ENCODE results near the gene TMEM14A.
A peak's percentile ranks its signal among the peaks of the same experiment; 100 is the strongest.
"Not testable (repeated sequence)": the region's sequence is repeated elsewhere in the genome, so short reads cannot be mapped to it uniquely, and the experiment has no call there.

Gene TMEM14A

GRCh38 chr6:52670502-52671409 is at the start of gene TMEM14A:
Gene TMEM14A, plus strand, starts transcription at chr6:52671113. Its CDS starts 5,990 bp downstream, at chr6:52677103.
- DNase-seq (ENCODE audit: low read depth), result peak; percentile 93

DNA sequence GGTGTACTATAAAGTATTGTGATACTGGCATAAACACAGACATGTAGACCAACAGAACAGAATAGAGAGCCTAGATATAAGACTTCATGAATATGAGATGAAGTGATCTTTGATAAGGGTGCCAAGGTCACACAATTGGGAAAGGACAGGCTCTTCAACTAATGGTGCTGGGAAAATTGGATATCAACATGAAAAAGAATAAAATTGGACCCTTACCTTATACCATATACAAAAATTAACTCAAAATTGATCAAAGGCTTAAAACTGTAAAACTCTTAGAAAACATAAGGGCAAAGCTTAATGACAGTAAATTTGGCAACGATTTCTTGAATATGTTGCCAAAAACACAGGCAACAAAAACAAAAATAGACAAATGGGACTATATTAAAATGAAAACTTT is 49.3 kb upstream of the TMEM14A start:
- DNase-seq (ENCODE audit: low read depth), result no peak

DNA sequence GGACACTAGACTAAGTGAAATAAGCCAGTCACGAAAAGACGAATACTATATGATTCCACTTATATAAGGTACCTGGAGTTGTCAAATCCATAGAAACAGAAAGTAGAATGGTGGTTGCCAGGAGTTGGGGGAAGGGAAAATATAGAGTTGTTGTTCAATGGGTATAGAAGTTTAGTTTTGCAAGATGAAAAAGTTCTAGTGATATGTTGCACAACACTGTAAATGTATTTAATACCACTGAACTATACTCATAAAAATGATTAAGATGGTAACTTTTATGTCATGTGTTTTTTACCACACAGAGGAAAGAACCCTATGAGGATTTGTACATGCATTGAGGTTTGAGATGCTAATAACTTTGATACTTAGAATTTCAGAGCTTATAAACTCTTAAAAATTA is 48.1 kb upstream of the TMEM14A start:
- no peak for DNase-seq (ENCODE audit: low read depth)

- DNase-seq (ENCODE audit: low read depth), result no peak
These were observed 38.9 kb upstream of the TMEM14A start for GRCh38 chr6:52632011-52632410.

DNA sequence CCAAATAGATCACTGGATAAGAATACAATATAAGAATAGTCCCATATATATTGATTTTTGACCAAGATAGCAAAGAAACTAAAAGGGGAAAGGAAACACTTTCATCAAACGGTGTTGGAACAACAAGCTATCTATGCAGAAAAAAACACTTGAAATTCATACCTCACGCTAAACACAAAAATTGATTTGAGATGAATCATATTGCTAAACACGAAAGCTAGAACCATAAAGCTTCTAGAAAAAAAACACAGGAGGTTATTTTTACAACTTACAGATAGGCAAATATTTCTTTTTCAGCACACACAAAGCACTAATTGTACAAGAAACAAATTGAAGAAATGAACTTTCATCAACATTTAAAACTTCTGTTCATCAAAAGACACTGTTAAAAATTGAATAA is 36.7 kb upstream of the TMEM14A start:
- DNase-seq (ENCODE audit: low read depth), result no peak

- no peak for DNase-seq (ENCODE audit: low read depth)
These were observed 35.8 kb upstream of the TMEM14A start for GRCh38 chr6:52635049-52635577.

DNA sequence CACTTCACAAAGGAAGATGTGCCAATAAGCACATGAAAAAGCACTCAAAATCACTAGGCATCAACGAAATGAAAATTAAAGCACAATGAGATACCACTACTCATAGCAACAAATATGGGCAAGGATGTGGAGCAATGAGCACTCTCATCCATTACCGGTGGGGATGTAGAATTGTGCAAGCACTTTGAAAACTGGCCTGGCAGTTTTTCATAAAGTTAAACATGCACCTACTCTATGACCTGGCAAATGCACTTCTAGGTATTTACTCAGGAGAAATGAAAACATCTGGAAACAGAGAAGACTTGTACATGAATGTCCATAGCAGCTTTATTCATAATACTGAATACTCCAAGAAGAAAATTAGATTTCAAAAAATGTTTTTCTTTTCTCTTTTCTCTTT is 34.1 kb upstream of the TMEM14A start:
- no peak for DNase-seq (ENCODE audit: low read depth)

GRCh38 chr6:52639493-52639892 is 31.4 kb upstream of the TMEM14A start:
- DNase-seq (ENCODE audit: low read depth), result no peak

- DNase-seq (ENCODE audit: low read depth), result no peak
These were observed 30.7 kb upstream of the TMEM14A start for GRCh38 chr6:52640170-52640569.

GRCh38 chr6:52640916-52641315 is 30.0 kb upstream of the TMEM14A start:
- no peak for DNase-seq (ENCODE audit: low read depth)

DNA sequence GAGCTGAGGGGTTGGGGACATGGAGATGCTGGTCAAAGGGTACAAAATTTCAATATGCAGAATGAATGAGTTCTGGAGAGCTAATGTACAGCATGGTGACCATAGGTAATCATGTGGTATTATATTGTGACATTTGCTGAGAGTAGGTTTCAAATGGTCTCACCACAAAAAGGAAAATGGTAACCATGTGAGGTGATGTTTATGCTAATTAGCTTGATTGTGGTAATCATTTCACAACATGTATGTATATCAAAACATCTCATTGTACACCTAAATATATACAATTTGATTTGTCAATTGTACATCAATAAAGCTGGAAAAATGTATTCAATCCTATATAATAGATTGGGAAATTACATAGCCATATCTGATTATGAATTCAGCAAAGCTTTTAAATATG is 29.5 kb upstream of the TMEM14A start:
- DNase-seq (ENCODE audit: low read depth), result no peak

GRCh38 chr6:52641826-52642225 is 29.1 kb upstream of the TMEM14A start:
- no peak for DNase-seq (ENCODE audit: low read depth)

DNA sequence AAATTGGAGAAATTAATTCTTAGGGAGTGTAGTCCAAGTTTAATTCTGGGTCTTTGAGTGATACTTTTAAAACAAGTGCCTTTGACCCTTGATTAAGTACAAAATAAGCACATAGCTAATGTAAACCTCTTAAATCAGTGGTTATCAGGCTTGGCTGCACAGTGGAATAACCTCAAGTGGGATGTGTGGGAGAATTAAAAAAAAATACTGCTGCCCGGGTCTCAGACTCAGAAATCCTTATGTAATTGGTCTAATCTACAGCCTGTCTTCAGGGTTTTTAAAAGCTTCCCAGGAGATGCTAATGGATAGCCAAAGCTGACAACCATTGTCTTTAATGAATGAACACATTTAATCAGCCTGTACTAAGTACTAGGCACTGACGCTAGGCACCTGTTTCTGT is 28.5 kb upstream of the TMEM14A start:
- no peak for DNase-seq (ENCODE audit: low read depth)

DNA sequence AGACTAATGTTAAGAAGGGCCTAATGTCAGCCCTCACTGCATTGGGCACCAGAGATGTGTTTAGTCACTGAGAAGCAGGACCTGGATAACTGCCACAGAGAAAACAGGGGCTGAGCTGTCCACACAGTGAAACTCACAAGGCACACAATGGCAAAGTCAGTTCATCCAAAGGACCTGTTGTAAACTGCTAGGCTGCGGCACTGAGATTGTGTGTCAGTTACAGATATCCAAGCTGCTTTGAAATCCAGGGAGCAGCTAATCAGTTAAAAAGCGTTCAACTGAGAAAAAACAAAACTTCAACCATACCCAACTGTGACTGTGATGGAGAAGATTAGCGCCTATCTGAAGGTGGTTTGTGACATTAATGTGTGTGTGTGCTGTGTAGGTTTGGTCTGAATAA is 27.8 kb upstream of the TMEM14A start:
- no peak for DNase-seq (ENCODE audit: low read depth)

GRCh38 chr6:52644253-52644652 is 26.7 kb upstream of the TMEM14A start:
- DNase-seq (ENCODE audit: low read depth), result no peak

GRCh38 chr6:52645976-52646375 is 24.9 kb upstream of the TMEM14A start:
- DNase-seq (ENCODE audit: low read depth), result peak; percentile 54

DNA sequence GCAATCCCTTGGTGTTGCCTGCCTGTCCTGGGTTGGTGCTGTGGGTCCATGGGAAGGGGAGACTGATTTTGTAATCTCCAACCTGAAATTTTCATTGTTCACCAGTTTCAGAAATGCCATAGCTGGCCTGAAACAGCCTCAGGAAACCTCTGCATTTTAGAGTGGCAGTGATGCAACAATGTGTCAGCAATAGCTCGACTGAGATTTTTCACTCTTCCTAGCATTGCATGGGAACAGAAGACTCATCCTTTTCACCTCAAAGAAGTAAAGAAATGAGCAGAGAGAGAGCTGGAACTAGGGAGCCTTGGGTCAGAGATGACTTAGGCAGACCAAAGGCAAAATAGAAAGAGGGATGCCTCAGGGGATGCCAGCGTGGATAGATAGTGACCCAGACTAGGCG is 23.7 kb upstream of the TMEM14A start:
- DNase-seq (ENCODE audit: low read depth), result peak; percentile 35

- DNase-seq (ENCODE audit: low read depth), result peak; percentile 65
These were observed 21.3 kb upstream of the TMEM14A start for GRCh38 chr6:52649536-52650160.

DNA sequence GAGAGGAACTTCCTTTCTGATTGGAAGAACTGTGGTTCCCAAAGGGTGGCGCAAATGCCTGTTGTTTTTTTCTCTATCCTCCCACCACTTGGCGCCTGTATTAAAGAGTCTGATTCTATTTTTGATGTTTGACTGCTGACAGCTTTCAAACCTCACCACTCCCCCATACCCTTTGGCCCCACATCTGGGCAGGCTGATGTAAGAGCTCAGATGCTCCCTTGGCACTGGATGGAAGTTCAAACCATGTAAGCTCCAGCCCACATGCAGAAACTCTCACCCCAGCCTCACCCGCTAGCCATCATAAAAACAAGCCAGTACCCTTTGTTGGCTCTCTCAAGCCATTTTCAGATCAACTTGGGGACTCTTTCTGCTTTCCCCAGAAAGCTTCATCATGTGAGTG is 20.0 kb upstream of the TMEM14A start:
- DNase-seq (ENCODE audit: low read depth), result peak; percentile 12

GRCh38 chr6:52653151-52653550 is 17.8 kb upstream of the TMEM14A start:
- DNase-seq (ENCODE audit: low read depth), result no peak

DNA sequence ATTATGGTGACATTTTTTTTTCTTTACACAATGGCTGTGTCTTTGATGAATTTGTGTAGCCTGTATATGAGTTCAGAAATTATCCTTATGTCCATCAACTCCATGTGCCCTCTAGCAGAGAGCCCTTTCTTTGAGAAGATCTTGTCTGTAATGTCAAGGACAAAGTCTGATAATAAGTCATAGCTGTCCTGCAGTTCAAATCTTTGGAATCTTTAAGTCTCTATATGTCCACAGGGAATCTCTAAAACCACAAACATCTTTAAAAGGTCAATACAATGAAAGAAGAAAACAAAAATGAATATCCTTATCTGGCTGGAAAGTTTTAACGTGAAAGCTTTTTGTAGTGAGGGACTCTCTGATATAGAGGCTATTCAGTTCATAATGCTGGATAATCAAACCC is 16.9 kb upstream of the TMEM14A start:
- DNase-seq (ENCODE audit: low read depth), result no peak

GRCh38 chr6:52654592-52654991 is 16.3 kb upstream of the TMEM14A start:
- no peak for DNase-seq (ENCODE audit: low read depth)

GRCh38 chr6:52655941-52656340 is 15.0 kb upstream of the TMEM14A start:
- DNase-seq (ENCODE audit: low read depth), result not testable (repeated sequence)

Data from fibroblast of gingiva (primary cell).